Jurkat, Clone E6-1 (cell line): Measurements from ENCODE around the gene SPECC1L.
A peak's percentile ranks its signal among the peaks of the same experiment; 100 is the strongest.

Experiments used
- DNase-seq: peaks from one replicate; pipeline ENCODE4 v3.0.0-alpha.2; 2011; ENCODE audit warnings: low read depth, low spot score
- H3K4me3 ChIP-seq: 2 replicates; pipeline ENCODE4 v1.5.1; 2011; ENCODE audit warnings: mild to moderate bottlenecking, low read length, control low read depth, moderate library complexity

SPECC1L gene

GRCh38 chr22:24429411-24430365, 159.1 kb downstream of the SPECC1L start:
- no peak overlapping the region for H3K4me3 ChIP-seq
- peak; percentile 68 for DNase-seq

- H3K4me3 ChIP-seq = no peak overlapping the region
- DNase-seq = no peak
Measured at GRCh38 chr22:24430431-24431308, 160.0 kb downstream of the SPECC1L start.

GRCh38 chr22:24431309-24432034, 160.8 kb downstream of the SPECC1L start:
- no peak for DNase-seq
- no peak overlapping the region for H3K4me3 ChIP-seq

- DNase-seq = no peak
- H3K4me3 ChIP-seq = no peak overlapping the region
Measured at GRCh38 chr22:24432059-24432853, 161.6 kb downstream of the SPECC1L start.

- no peak for DNase-seq
- no peak overlapping the region for H3K4me3 ChIP-seq
Measured at GRCh38 chr22:24433001-24433827, 162.6 kb downstream of the SPECC1L start.

- DNase-seq = no peak
- H3K4me3 ChIP-seq = no peak overlapping the region
Measured at GRCh38 chr22:24433828-24434470, 163.3 kb downstream of the SPECC1L start.

- DNase-seq = peak; percentile 97
- H3K4me3 ChIP-seq = no peak overlapping the region
Measured at GRCh38 chr22:24434471-24435322, 164.1 kb downstream of the SPECC1L start.

GRCh38 chr22:24435323-24435645, 164.7 kb downstream of the SPECC1L start:
- no peak for DNase-seq
- H3K4me3 ChIP-seq = no peak overlapping the region

- no peak for DNase-seq
- no peak overlapping the region for H3K4me3 ChIP-seq
Measured at GRCh38 chr22:24435861-24436371, 165.3 kb downstream of the SPECC1L start.

GRCh38 chr22:24436553-24436952, 165.9 kb downstream of the SPECC1L start:
- DNase-seq = no peak
- no peak overlapping the region for H3K4me3 ChIP-seq

GRCh38 chr22:24437091-24437490, 166.5 kb downstream of the SPECC1L start:
- no peak for DNase-seq
- H3K4me3 ChIP-seq = no peak overlapping the region

- H3K4me3 ChIP-seq = no peak overlapping the region; the same call in 1 of the 2 replicates
- DNase-seq = peak; percentile 94
Measured at GRCh38 chr22:24437741-24438328, 167.2 kb downstream of the SPECC1L start.

- DNase-seq = peak; percentile 50
- H3K4me3 ChIP-seq = no peak overlapping the region
Measured at GRCh38 chr22:24440270-24440717, 169.7 kb downstream of the SPECC1L start.

GRCh38 chr22:24440718-24441405, 170.2 kb downstream of the SPECC1L start:
- no peak for DNase-seq

More at GRCh38 chr22:24440718-24441405, 170.2 kb downstream of the SPECC1L start:
- no peak overlapping the region for H3K4me3 ChIP-seq
